Measurements from ENCODE around the gene KIF5C. TPM values are rescaled to one million over a fixed set of nuclear protein-coding genes. Genes with fewer than 3 reads are reported as not detected.

Gene KIF5C
- total and polyA plus RNA-seq, 7 donors = 0.22 to 1.1 (median 0.59) TPM

DNA sequence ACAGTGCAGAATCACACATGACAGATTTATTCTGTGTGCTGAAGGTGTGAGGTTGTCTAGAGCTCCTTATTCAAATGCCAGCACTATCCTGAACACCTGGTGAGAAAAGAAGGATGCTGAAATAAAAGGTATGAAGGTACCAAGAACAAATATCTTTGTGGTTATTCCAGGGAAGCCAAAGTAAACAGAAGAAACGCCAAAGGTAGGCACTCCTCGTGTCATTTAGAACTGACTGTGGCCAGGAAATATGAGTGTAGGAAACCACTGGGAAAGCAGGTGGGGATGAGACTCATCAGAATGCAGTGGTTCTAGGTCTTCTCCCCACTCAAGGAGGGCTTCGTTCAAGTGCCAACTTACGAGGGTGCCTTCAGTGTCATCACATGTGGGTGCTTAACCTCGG lies 80.8 kb downstream of the KIF5C start:
- H3K4me1 ChIP-seq = no peaks in the 10 kb centered on the region
- TF ChIP-seq, protein P1, sequence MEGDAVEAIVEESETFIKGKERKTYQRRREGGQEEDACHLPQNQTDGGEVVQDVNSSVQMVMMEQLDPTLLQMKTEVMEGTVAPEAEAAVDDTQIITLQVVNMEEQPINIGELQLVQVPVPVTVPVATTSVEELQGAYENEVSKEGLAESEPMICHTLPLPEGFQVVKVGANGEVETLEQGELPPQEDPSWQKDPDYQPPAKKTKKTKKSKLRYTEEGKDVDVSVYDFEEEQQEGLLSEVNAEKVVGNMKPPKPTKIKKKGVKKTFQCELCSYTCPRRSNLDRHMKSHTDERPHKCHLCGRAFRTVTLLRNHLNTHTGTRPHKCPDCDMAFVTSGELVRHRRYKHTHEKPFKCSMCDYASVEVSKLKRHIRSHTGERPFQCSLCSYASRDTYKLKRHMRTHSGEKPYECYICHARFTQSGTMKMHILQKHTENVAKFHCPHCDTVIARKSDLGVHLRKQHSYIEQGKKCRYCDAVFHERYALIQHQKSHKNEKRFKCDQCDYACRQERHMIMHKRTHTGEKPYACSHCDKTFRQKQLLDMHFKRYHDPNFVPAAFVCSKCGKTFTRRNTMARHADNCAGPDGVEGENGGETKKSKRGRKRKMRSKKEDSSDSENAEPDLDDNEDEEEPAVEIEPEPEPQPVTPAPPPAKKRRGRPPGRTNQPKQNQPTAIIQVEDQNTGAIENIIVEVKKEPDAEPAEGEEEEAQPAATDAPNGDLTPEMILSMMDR (IDR thresholded peaks at IDR 0.05) = no peak
- WGBS, 3 donors = 79 to 88% (median 82%) methylated on average over 5 of the region's 5 CpGs
- DNase-seq = no peak
- no peak for ATAC-seq
- no peak overlapping the region for H3K4me3 ChIP-seq
- H3K36me3 ChIP-seq (ENCODE audit: insufficient read depth in 1 of 2, low read depth in 1 of 2) = no peaks in the 10 kb centered on the region
- intact Hi-C loops (cut with DNase I) = no loop called here
- no peak overlapping the region for H3K27ac ChIP-seq
- peaks cover 0 to 3% (median 0%) of the 10 kb centered on the region in 3 donors for H3K27me3 ChIP-seq (ENCODE audit: insufficient read depth in 3 of 3, low read length in 2 of 3)
- H3K9me3 ChIP-seq = no peaks in the 10 kb centered on the region

DNA sequence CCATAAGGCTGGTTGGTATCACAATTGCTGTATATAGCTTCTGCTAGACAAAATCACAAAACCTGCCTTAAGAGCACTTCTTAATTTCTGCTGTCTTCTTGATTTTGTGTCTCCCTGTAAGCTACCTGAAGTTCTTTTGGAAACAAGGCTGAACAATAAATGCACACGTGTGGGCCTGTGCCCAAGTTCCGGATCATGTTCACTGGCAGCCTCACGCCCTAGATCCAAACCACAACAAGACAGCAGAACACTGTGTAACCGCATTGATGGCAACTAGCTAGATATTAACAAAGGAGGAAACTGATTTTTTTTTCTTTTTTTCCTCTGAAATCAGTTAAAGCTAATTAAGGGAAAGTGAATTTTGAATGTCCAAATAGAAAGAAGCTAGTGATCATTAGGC lies 82.0 kb downstream of the KIF5C start:
- WGBS, 3 donors = 58 to 76% (median 64%) methylated on average over 4 of the region's 4 CpGs
- H3K27ac ChIP-seq = no peak overlapping the region
- peaks cover 0 to 3% (median 0%) of the 10 kb centered on the region in 3 donors for H3K27me3 ChIP-seq (ENCODE audit: insufficient read depth in 3 of 3, low read length in 2 of 3)
- DNase-seq (no peak), ATAC-seq (no peak)
- H3K4me3 ChIP-seq = no peak overlapping the region
- H3K9me3 ChIP-seq = no peaks in the 10 kb centered on the region
- no peaks in the 10 kb centered on the region for H3K36me3 ChIP-seq (ENCODE audit: insufficient read depth in 1 of 2, low read depth in 1 of 2)
- TF ChIP-seq, protein P1 (IDR thresholded peaks at IDR 0.05) = no peak
- intact Hi-C loops (cut with DNase I) = no loop called here
- no peaks in the 10 kb centered on the region for H3K4me1 ChIP-seq

DNA sequence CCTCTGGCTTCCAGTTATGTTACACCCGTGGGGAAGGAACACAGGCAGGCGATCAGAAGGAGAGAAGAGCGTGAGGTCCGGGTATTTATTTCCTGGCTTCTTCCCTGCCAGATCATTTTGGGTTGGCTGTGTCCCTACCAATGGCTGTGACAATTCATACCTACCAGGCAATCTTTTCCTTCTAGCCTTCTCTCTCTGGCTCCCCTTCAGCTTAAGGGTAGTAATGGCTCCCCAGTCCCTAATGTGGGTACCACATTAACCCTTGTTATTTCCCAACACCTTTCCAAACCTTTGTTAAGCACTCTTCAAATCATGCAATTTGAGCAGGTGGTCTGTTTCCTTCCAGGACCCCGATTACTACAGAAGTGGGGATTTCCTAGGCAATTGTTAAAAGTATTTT lies 84.7 kb downstream of the KIF5C start:
- no peaks in the 10 kb centered on the region for H3K36me3 ChIP-seq (ENCODE audit: insufficient read depth in 1 of 2, low read depth in 1 of 2)
- no peaks in the 10 kb centered on the region for H3K9me3 ChIP-seq
- no peak overlapping the region for H3K4me3 ChIP-seq
- TF ChIP-seq, protein P1 (IDR thresholded peaks at IDR 0.05) = no peak
- WGBS, 3 donors = 77 to 86% (median 77%) methylated on average over 5 of the region's 5 CpGs
- H3K4me1 ChIP-seq = no peaks in the 10 kb centered on the region
- DNase-seq = no peak
- no peaks in the 10 kb centered on the region for H3K27me3 ChIP-seq (ENCODE audit: insufficient read depth in 3 of 3, low read length in 2 of 3)
- no peak overlapping the region for H3K27ac ChIP-seq
- no peak for ATAC-seq
- intact Hi-C loops (cut with DNase I) = no loop called here

DNA sequence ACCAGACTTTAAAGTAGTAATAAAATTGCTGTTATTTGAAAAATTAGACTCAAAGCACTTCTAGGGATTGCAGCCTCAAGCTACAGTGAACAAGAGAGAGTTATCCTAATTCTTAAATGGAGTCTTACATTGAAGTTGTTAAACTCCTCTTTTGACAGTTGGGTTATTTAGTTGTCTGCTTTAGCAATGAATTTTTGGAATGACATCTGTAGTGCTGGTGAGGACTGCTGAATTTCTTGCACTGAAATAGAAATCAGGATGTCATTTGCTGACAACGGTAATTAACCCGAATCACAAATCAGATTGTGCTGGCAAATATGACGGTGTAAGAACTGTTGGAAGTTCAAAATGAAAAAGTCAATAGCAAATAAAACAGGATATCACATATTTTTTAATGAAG lies 85.5 kb downstream of the KIF5C start:
- ATAC-seq (no peak), DNase-seq (no peak)
- H3K4me1 ChIP-seq = no peaks in the 10 kb centered on the region
- H3K36me3 ChIP-seq (ENCODE audit: insufficient read depth in 1 of 2, low read depth in 1 of 2) = no peaks in the 10 kb centered on the region
- no peak overlapping the region for H3K4me3 ChIP-seq
- TF ChIP-seq, protein P1 (IDR thresholded peaks at IDR 0.05) = no peak
- H3K9me3 ChIP-seq = no peaks in the 10 kb centered on the region
- no peaks in the 10 kb centered on the region for H3K27me3 ChIP-seq (ENCODE audit: insufficient read depth in 3 of 3, low read length in 2 of 3)
- WGBS, 3 donors = 84 to 87% (median 87%) methylated on average over 3 of the region's 3 CpGs
- H3K27ac ChIP-seq = no peak overlapping the region
- intact Hi-C loops (cut with DNase I) = no loop called here

DNA sequence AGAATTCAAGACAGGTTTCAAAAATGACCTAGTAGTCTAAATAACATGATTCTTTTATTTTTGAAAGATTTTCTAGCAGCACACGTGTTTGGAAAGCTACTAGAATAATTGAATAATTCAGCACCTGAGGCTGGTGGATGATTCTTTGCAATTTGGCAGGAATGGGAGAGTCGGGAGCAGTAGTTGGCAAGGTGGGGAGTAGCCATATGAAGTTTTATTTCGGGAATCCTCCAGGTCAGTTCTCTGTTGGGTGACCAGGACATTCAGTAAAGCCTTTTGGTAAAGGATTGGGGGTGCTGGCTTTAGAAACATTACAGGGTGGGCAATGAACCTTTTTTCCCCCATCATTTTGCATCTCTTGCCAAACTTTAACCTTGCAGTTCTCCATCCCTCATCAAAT lies 88.4 kb downstream of the KIF5C start:
- no peak for ATAC-seq

More for the DNA sequence above, 88.4 kb downstream of the KIF5C start:
- H3K4me3 ChIP-seq = no peak overlapping the region
- 85 to 87% (median 85%) methylated on average over 3 of the region's 3 CpGs for WGBS, 3 donors
- no peaks in the 10 kb centered on the region for H3K9me3 ChIP-seq
- H3K36me3 ChIP-seq (ENCODE audit: insufficient read depth in 1 of 2, low read depth in 1 of 2) = no peaks in the 10 kb centered on the region
- intact Hi-C loops (cut with DNase I) = no loop called here
- no peak overlapping the region for H3K27ac ChIP-seq
- H3K27me3 ChIP-seq (ENCODE audit: insufficient read depth in 3 of 3, low read length in 2 of 3) = no peaks in the 10 kb centered on the region
- no peak for DNase-seq
- TF ChIP-seq, protein P1 (IDR thresholded peaks at IDR 0.05) = no peak
- H3K4me1 ChIP-seq = no peaks in the 10 kb centered on the region

Measured in psoas muscle (tissue), 8 donors.